ENCODE measurements around the gene PHF13.

The PHF13 gene

DNA sequence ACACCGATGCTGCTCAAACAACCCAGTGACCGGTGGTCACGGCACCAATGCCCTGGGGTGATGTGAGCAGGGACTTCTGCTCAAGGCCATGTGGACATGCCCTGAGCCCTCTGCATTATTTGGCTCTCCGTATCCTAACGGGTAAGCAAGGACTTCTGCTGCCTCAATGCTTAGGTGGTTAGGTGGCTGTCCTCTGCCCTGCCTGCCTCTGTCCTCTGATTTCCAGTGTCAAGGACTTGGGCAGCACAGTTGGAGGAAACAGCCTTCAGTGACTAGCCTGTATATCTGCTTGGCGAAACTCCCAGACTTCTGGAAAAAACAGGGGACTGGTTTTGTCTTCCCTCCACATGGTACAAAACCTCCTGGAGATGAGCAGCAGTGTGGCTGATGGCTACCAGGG is 53.6 kb downstream of the PHF13 start:
- H3K4me3 ChIP-seq (ENCODE audit: control insufficient read depth, low read depth, low read length), result no peak overlapping the region
- no peak for DNase-seq (ENCODE audit: low read depth)
- TF ChIP-seq, protein P1, sequence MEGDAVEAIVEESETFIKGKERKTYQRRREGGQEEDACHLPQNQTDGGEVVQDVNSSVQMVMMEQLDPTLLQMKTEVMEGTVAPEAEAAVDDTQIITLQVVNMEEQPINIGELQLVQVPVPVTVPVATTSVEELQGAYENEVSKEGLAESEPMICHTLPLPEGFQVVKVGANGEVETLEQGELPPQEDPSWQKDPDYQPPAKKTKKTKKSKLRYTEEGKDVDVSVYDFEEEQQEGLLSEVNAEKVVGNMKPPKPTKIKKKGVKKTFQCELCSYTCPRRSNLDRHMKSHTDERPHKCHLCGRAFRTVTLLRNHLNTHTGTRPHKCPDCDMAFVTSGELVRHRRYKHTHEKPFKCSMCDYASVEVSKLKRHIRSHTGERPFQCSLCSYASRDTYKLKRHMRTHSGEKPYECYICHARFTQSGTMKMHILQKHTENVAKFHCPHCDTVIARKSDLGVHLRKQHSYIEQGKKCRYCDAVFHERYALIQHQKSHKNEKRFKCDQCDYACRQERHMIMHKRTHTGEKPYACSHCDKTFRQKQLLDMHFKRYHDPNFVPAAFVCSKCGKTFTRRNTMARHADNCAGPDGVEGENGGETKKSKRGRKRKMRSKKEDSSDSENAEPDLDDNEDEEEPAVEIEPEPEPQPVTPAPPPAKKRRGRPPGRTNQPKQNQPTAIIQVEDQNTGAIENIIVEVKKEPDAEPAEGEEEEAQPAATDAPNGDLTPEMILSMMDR (conservative IDR thresholded peaks at IDR 0.05; ENCODE audit: control insufficient read depth, insufficient read depth, low read depth, low read length), result no peak

DNA sequence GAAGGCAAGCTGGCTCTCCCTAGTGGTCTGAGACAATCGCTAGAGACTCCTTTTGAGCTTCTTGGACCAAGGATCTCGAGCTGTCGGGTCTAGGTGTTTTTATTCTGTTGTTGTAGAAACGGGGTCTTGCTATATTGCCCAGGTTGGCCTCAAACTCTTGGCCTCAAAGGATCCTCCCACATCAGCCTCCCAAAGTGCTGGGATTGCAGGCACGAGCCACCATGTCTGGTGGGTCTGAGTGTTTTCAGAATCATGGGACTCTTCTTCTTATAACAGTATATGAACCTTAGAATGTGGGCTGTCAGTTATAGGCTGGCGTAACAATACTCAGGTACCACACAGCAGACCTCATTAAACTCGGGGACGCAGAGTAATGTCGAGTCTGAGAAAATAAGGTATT is 55.0 kb downstream of the PHF13 start:
- no peak for DNase-seq (ENCODE audit: low read depth)
- H3K4me3 ChIP-seq (ENCODE audit: control insufficient read depth, low read depth, low read length), result no peak overlapping the region
- TF ChIP-seq, protein P1 (conservative IDR thresholded peaks at IDR 0.05; ENCODE audit: control insufficient read depth, insufficient read depth, low read depth, low read length), result no peak

DNA sequence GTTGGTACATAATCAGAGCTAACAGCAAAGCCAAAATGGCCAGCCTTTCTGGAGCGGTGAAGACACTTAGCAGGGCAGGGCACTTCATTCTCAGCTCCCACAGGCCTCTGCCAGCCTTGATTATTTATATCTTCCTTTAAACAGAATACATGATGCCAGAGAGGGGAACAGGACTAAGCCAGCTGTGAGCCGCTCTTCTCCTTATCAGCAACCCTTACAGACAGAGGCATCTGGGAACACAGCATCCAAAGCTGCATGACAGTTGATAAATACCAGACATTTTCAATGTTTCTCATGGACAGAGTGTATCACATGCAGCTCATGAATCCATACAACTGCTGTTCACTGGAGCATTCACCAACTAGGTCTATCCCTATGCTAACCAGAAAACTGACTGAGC is 59.0 kb downstream of the PHF13 start:
- TF ChIP-seq, protein P1 (conservative IDR thresholded peaks at IDR 0.05; ENCODE audit: control insufficient read depth, insufficient read depth, low read depth, low read length), result no peak
- no peak for DNase-seq (ENCODE audit: low read depth)

More for the DNA sequence above, 59.0 kb downstream of the PHF13 start:
- H3K4me3 ChIP-seq (ENCODE audit: control insufficient read depth, low read depth, low read length), result no peak overlapping the region
